Mesothelial cell of epicardium (in vitro differentiated cells): Measurements from ENCODE around the gene PPP1R18. TPM values are rescaled to one million over a fixed set of nuclear protein-coding genes. Genes with fewer than 3 reads are reported as not detected.
A peak's percentile ranks its signal among the peaks of the same experiment; 100 is the strongest.
"Not testable (repeated sequence)": the region's sequence is repeated elsewhere in the genome, so short reads cannot be mapped to it uniquely, and the experiment has no call there.

Source experiments
- DNase-seq, 2 experiments: peaks; one replicate each; pipeline ENCODE4 v3.0.0; 2021; ENCODE audit warnings: low spot score in 2 of 2; ENCODE audit not compliant: unreplicated experiment in 2 of 2
- H3K27ac Mint-ChIP-seq: 2 replicates; pipeline ENCODE4 v1.8.0; 2021; ENCODE audit warnings: mixed read lengths
- H3K27me3 Mint-ChIP-seq: 2 replicates; pipeline ENCODE4 v1.8.0; 2021; ENCODE audit warnings: low read depth, mixed read lengths
- H3K36me3 Mint-ChIP-seq: 2 replicates; pipeline ENCODE4 v1.8.0; 2021; ENCODE audit warnings: mixed read lengths
- H3K4me1 Mint-ChIP-seq: 2 replicates; pipeline ENCODE4 v1.8.0; 2021; ENCODE audit warnings: mixed read lengths
- H3K4me3 Mint-ChIP-seq: 2 replicates; pipeline ENCODE4 v1.8.0; 2021; ENCODE audit warnings: mild to moderate bottlenecking, moderate library complexity, mixed read lengths
- H3K9me3 Mint-ChIP-seq: 2 replicates; pipeline ENCODE4 v1.8.0; 2021; ENCODE audit warnings: mixed read lengths
- total RNA-seq: library from RNA; stranded (reverse); gene quantifications from 3 replicates; pipeline ENCODE4 v1.2.1, GENCODE V29; 2021
- TF ChIP-seq, protein P1 (sequence below): fragments of 200-600 bp; sonication (generic); IDR thresholded peaks from one replicate; pipeline ENCODE4 v1.5.0; 2021; ENCODE audit warnings: antibody characterized with exemption; ENCODE audit not compliant: unreplicated experiment

Gene PPP1R18
- total RNA-seq, 1 donor from 2014 or later, result 30.6 TPM

DNA sequence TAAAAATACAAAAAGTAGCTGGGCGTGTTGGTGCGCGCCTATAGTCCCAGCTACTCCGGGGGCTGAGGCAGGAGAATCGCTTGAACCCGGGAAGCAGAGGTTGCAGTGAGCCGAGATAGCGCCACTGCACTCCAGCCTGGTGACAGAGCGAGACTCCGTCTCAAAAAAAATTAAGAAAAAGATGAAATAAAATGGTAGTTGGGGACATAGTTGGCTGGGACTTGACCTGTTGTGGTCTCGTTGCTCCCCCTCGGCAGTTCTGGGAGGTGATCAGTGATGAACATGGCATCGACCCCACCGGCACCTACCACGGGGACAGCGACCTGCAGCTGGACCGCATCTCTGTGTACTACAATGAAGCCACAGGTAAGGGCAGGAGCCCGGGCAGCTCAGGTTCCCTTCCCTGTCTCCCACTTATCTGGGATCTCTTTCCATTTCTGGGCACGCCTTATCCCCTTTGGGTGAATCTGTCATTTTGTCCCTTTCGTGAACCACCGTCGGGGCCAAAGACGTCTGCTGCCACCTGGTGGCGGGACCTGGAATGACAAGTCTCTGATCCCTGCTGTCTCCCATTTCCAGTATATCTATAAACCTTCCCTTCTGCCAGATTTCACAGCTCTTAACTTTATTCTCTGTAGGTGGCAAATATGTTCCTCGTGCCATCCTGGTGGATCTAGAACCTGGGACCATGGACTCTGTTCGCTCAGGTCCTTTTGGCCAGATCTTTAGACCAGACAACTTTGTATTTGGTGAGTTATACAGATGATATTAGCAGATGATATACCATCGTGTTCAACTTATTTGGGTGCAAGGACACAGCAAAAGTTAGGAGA, 36.1 kb upstream of the PPP1R18 start:
- TF ChIP-seq, protein P1, sequence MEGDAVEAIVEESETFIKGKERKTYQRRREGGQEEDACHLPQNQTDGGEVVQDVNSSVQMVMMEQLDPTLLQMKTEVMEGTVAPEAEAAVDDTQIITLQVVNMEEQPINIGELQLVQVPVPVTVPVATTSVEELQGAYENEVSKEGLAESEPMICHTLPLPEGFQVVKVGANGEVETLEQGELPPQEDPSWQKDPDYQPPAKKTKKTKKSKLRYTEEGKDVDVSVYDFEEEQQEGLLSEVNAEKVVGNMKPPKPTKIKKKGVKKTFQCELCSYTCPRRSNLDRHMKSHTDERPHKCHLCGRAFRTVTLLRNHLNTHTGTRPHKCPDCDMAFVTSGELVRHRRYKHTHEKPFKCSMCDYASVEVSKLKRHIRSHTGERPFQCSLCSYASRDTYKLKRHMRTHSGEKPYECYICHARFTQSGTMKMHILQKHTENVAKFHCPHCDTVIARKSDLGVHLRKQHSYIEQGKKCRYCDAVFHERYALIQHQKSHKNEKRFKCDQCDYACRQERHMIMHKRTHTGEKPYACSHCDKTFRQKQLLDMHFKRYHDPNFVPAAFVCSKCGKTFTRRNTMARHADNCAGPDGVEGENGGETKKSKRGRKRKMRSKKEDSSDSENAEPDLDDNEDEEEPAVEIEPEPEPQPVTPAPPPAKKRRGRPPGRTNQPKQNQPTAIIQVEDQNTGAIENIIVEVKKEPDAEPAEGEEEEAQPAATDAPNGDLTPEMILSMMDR, result peak; percentile 99
- H3K27me3 Mint-ChIP-seq, result no peaks in the 10 kb centered on the region

DNA sequence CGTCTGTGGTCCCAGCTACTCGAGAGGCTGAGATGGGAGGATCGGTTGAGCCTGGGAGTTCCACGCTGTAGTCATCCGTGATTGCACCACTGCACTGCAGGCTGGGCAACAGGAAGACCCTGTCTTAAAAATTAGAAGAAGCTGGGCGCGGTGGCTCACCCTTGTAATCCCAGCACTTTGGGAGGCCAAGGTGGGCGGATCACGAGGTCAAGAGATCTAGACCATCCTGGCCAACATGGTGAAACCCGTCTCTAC, 35.5 kb upstream of the PPP1R18 start:
- not testable (repeated sequence) for H3K27me3 Mint-ChIP-seq, H3K9me3 Mint-ChIP-seq
- peak overlapping the region; percentile 98 for H3K4me3 Mint-ChIP-seq
- peaks cover 53% of the 10 kb centered on the region for H3K4me1 Mint-ChIP-seq
- peak in 1 of 2 experiments; percentile 41 for DNase-seq
- H3K27ac Mint-ChIP-seq, result peak overlapping the region; percentile 95
- peaks cover 23% of the 10 kb centered on the region for H3K36me3 Mint-ChIP-seq

More for the DNA sequence above, 36.1 kb upstream of the PPP1R18 start:
- Mint-ChIP-seq H3K36me3 (peaks cover 23% of the 10 kb centered on the region), H3K4me3 (peak overlapping the region; percentile 98), H3K4me1 (peaks cover 51% of the 10 kb centered on the region), H3K27ac (peak overlapping the region; percentile 95), H3K9me3 (no peaks in the 10 kb centered on the region)
- DNase-seq, result peak; percentile 64 to 90

DNA sequence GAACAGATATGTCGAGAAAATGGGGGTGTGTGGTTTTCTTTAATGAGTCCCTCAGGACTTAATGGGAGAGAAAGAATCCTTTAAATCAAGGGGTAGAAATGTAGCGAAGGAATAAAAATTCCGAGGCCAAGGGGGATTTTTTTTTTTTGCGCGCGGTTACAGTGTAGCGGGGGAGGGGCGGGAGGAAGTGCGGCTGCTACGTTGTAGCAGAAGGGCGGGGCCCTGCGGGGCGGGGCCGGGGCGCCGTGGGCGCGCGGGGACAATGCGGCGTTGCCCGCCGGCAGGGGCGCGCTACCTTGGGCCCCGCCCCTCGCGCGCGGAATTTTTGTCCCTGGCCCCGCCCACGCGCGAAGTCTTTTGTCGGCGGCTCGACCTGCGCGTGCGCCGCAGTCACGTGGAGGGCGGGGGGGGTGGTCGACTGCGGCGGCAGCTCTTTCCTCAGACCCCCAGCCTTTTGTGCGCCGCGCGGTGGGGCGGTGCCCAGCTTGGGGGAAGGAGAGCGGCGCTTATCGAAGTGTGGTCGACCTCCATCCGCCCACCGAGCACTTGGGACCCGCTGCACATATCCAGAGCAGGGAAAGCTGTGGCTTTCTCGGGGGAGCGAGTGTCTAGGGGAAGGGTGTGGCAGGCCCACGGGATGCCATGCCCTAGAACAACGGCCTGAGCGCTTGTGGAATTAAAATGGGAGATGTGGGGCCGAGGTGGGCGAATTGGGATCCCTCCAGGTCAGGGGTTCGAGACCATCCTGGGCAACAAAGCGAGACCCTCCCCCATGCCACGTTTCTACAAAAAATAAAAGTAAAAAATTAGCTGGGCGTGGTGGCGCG, 35.0 kb upstream of the PPP1R18 start:
- H3K4me1 Mint-ChIP-seq, result peaks cover 58% of the 10 kb centered on the region
- peak overlapping the region; percentile 96 for H3K27ac Mint-ChIP-seq
- H3K27me3 Mint-ChIP-seq, result no peaks in the 10 kb centered on the region
- DNase-seq, result peak; percentile 96
- TF ChIP-seq, protein P1, result peak; percentile 27
- peak overlapping the region; percentile 98 for H3K4me3 Mint-ChIP-seq
- no peaks in the 10 kb centered on the region for H3K9me3 Mint-ChIP-seq
- H3K36me3 Mint-ChIP-seq, result peaks cover 21% of the 10 kb centered on the region

DNA sequence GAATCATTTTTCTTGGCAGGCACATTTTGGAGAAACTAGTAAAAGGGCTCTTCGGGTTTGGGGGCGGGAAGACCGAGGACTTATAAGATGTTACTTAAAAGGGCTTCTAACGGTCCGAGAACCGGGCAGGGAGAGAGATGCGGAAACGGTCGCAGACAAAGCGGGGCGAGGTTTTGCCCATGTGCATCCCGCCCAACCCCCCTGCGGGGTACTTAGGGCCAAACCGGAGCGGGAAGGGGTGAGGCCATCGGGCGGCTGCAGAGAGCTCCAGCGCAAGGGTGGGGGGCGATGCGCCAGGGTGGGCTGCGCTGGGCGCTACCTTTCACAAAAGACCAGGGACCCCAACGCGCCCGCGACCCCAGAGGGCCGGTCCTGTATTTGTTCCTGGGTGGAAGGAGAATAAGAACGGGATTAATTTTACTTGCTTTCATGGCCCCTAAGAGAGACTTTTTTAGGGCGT, 34.3 kb upstream of the PPP1R18 start:
- H3K4me1 Mint-ChIP-seq, result peaks cover 59% of the 10 kb centered on the region
- H3K4me3 Mint-ChIP-seq, result peak overlapping the region; percentile 98
- peak overlapping the region; percentile 96 for H3K27ac Mint-ChIP-seq
- no peaks in the 10 kb centered on the region for H3K9me3 Mint-ChIP-seq
- peak in 1 of 2 experiments; percentile 58 for DNase-seq
- H3K36me3 Mint-ChIP-seq, result peaks cover 21% of the 10 kb centered on the region
- H3K27me3 Mint-ChIP-seq, result no peaks in the 10 kb centered on the region
- TF ChIP-seq, protein P1, result no peak

DNA sequence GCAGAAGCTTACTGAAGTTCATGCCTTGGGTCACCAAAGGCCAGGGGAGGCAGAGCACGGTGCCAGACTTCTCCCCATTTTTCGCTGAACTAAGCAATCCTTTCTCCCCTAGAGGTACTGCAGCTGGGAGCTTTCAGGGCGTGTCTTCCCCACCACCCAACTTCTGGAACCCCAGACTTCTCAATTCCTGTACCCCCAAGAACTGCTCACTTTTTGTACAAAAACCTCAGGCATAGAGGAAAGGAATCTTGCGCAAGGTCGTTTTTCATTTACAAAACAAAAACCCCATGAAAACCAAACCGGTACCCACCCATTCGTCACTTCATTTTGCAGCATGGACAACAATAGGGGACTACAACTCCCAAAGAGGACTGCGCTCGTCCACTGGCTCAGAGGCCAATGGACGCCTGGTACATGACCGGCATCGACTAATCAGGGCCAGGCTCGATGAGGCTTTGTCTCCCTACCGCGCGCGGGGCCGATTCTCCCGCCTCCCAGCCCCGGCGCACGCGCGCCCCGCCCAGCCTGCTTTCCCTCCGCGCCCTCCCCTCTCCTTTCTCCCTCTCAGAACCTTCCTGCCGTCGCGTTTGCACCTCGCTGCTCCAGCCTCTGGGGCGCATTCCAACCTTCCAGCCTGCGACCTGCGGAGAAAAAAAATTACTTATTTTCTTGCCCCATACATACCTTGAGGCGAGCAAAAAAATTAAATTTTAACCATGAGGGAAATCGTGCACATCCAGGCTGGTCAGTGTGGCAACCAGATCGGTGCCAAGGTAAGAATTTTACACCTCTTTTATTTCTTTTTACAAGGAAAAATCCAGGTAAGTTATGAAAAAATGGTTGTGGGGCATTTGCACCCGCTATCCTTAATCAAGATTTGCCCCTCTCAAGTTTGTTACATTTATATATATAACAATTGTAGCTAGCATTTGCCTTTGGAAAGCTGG, 33.6 kb upstream of the PPP1R18 start, which contains the start of gene TUBB:
Gene TUBB (plus strand): TSS at position 562 of the 947 bp plus-strand sequence. CDS start 155 bp downstream, at position 717.
- Mint-ChIP-seq H3K27me3 (no peaks in the 10 kb centered on the region), H3K36me3 (peaks cover 21% of the 10 kb centered on the region), H3K27ac (peak within 1 kb of the TSS; percentile 96), H3K4me3 (peak within 1 kb of the TSS; percentile 98), H3K4me1 (peaks cover 56% of the 10 kb centered on the region), H3K9me3 (no peaks in the 10 kb centered on the region)
- TF ChIP-seq, protein P1, result no peak
- peak; percentile 95 for DNase-seq
